OCI-LY3 (cell line): Measurements from ENCODE around the gene LMBR1.

Experiments used
- EZH2phosphoT487 ChIP-seq: fragments of 200-600 bp; shearing (Covaris generic); IDR thresholded peaks from 2 replicates; pipeline ENCODE4 v1.6.1; 2018; ENCODE audit warnings: antibody characterized with exemption, mixed run types, low read depth
- TF ChIP-seq, protein P1 (sequence below): fragments of 200-600, 300-600 bp; sonication (generic); IDR thresholded peaks from 2 replicates; pipeline ENCODE4 v1.5.1; 2014; ENCODE audit warnings: antibody characterized with exemption, low read length, low read depth

DNA sequence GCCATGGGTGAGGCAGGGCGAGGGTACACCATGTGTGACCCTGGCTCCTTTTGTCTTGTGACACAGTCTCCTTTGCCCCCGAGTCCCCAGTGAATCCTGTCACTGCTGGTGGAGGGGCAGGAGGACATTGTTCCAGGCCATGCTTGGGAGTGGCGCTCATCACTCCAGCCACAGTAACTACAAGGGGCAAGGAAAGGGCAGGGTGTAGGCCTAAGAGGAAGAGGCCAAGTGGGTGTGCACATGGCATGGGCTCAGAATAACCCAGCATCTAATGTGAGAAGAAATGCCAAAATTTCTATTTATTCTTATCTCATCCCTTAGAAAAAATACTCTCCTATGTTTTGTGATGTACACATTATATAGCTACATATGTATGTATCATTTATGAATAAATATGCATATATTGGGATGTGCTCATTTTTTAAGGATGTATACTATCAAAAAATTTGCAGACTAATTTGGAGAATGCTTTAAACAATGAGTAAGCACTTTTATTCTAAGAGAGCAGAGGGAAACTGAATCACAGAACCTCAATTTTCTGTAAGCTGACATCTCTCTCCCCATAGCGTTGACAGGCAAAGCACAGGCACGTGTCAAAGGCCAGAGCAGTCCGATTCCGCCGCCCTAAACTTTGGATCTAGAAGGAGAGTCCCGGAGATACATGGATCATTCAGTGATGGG, 215.5 kb downstream of the LMBR1 start:
- TF ChIP-seq, protein P1, sequence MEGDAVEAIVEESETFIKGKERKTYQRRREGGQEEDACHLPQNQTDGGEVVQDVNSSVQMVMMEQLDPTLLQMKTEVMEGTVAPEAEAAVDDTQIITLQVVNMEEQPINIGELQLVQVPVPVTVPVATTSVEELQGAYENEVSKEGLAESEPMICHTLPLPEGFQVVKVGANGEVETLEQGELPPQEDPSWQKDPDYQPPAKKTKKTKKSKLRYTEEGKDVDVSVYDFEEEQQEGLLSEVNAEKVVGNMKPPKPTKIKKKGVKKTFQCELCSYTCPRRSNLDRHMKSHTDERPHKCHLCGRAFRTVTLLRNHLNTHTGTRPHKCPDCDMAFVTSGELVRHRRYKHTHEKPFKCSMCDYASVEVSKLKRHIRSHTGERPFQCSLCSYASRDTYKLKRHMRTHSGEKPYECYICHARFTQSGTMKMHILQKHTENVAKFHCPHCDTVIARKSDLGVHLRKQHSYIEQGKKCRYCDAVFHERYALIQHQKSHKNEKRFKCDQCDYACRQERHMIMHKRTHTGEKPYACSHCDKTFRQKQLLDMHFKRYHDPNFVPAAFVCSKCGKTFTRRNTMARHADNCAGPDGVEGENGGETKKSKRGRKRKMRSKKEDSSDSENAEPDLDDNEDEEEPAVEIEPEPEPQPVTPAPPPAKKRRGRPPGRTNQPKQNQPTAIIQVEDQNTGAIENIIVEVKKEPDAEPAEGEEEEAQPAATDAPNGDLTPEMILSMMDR: no peak
- TF ChIP-seq EZH2phosphoT487: no peak
